HCT116 (cell line): Measurements from ENCODE around the gene LMBR1. TPM values are rescaled to one million over a fixed set of nuclear protein-coding genes. Genes with fewer than 3 reads are reported as not detected.
"Not testable (repeated sequence)": the region's sequence is repeated elsewhere in the genome, so short reads cannot be mapped to it uniquely, and the experiment has no call there.

ENCODE experiments used
- ATAC-seq: fragments of 200-7000 bp; cut with Tn5 transposase; 2 replicates; pipeline ENCODE4 v1.9.1; 2020; ENCODE audit warnings: mild to moderate bottlenecking, moderate library complexity
- BruUV-seq: library from RNA; stranded (reverse); fragments of 400-500 nt; replicated peaks from 2 replicates; lab custom pipeline; 2021; lab: Mats Ljungman, UMichigan
- CTCF ChIA-PET: fragments of 300-600 bp; sonication (Branson Sonifier 250); formaldehyde crosslinking; loops from one replicate; lab custom pipeline; 2021; ENCODE audit warnings: antibody characterized with exemption; lab: Charles Lee
- POLR2A ChIA-PET: fragments of 300-600, 350-600 bp; sonication (Branson Sonifier 250); formaldehyde crosslinking; loops from one replicate; lab custom pipeline; 2021; ENCODE audit warnings: antibody characterized with exemption; lab: Charles Lee
- RAD21 ChIA-PET, 2 experiments: fragments of 300-600 bp; sonication (Branson Sonifier 250); formaldehyde crosslinking; loops; one replicate each; lab custom pipeline; 2023; ENCODE audit warnings: low total read pairs in 2 of 2; ENCODE audit not compliant: uncharacterized antibody in 2 of 2, unreplicated experiment in 2 of 2, low non-redundant PET in 1 of 2; lab: Charles Lee
- DNase-seq: peaks from one replicate; pipeline ENCODE4 v3.0.0-alpha.2; 2010; ENCODE audit warnings: low read depth, low spot score
- H2AFZ ChIP-seq: fragments of 200-600 bp; shearing (Covaris generic), sonication (generic); 2 replicates; pipeline ENCODE4 v1.6.1; 2017; ENCODE audit warnings: low read depth, mixed run types, mixed read lengths, antibody characterized with exemption, low read length; ENCODE audit not compliant: poor library complexity, severe bottlenecking
- H3K27ac ChIP-seq: 2 replicates; pipeline ENCODE4 v1.5.1; 2012; ENCODE audit warnings: low read depth, low read length
- H3K27me3 ChIP-seq: fragments of 200-600 bp; sonication (generic); 2 replicates; pipeline ENCODE4 v1.6.1; 2016; ENCODE audit warnings: mixed run types, low read length, mixed read lengths; ENCODE audit not compliant: insufficient read depth
- H3K36me3 ChIP-seq, 2 experiments: fragments of 200-500 bp in 1 of 2; fragments of 200-600 bp in 1 of 2; sonication (Bioruptor generic) in 1 of 2; sonication (generic) in 1 of 2; 2 replicates each; pipeline versions ENCODE4 v1.5.1 to v1.6.1; 2014 to 2016; ENCODE audit warnings: low read length in 2 of 2, inconsistent platforms in 1 of 2, mixed read lengths in 1 of 2, mixed run types in 1 of 2; ENCODE audit not compliant: insufficient read depth in 2 of 2, control insufficient read depth in 1 of 2
- H3K4me1 ChIP-seq, 2 experiments: fragments of 200-600 bp in 1 of 2; sonication (generic) in 1 of 2; 2 replicates each; pipeline versions ENCODE4 v1.5.1 to v1.6.1; 2012 to 2017; ENCODE audit warnings: low read length in 2 of 2, inconsistent platforms in 1 of 2, mild to moderate bottlenecking in 1 of 2, mixed read lengths in 1 of 2, mixed run types in 1 of 2, moderate library complexity in 1 of 2; ENCODE audit not compliant: insufficient read depth in 2 of 2, control insufficient read depth in 1 of 2
- H3K4me2 ChIP-seq: fragments of 200-600 bp; sonication (generic); 2 replicates; pipeline ENCODE4 v1.6.1; 2017; ENCODE audit warnings: mixed run types, low read length, mixed read lengths
- H3K4me3 ChIP-seq, 2 experiments: fragments of 200-600 bp in 1 of 2; sonication (generic) in 1 of 2; replicated peaks in 1 of 2; 2 replicates each; pipeline ENCODE4 v1.5.1; 2011 to 2016; ENCODE audit warnings: low read length in 2 of 2, control low read depth in 1 of 2, low read depth in 1 of 2, mild to moderate bottlenecking in 1 of 2, mixed read lengths in 1 of 2, mixed run types in 1 of 2
- H3K79me2 ChIP-seq: fragments of 200-600 bp; sonication (generic); 2 replicates; pipeline ENCODE4 v1.6.1; 2017; ENCODE audit warnings: mild to moderate bottlenecking, mixed run types, low read length, moderate library complexity, mixed read lengths; ENCODE audit not compliant: insufficient read depth
- H3K9ac ChIP-seq: fragments of 200-600 bp; sonication (generic); 2 replicates; pipeline ENCODE4 v1.6.1; 2016; ENCODE audit warnings: low read length, mixed read lengths
- H3K9me2 ChIP-seq: fragments of 200-600 bp; sonication (generic), shearing (Covaris generic); 2 replicates; pipeline ENCODE4 v1.6.1; 2017; ENCODE audit warnings: mixed run types, mild to moderate bottlenecking, moderate library complexity; ENCODE audit not compliant: insufficient read depth
- H3K9me3 ChIP-seq, 2 experiments: fragments of 200-500 bp in 1 of 2; fragments of 200-600 bp in 1 of 2; sonication (Bioruptor generic) in 1 of 2; sonication (generic) in 1 of 2; 2 replicates each; pipeline ENCODE4 v1.6.1; 2014 to 2017; ENCODE audit warnings: low read length in 2 of 2, mixed read lengths in 2 of 2, inconsistent platforms in 1 of 2, low read depth in 1 of 2, mild to moderate bottlenecking in 1 of 2, mixed run types in 1 of 2, moderate library complexity in 1 of 2; ENCODE audit not compliant: control insufficient read depth in 1 of 2, insufficient read depth in 1 of 2
- H4K20me1 ChIP-seq: fragments of 200-600 bp; sonication (generic), shearing (Covaris generic); 2 replicates; pipeline ENCODE4 v1.6.1; 2017; ENCODE audit warnings: mixed run types, mild to moderate bottlenecking, moderate library complexity; ENCODE audit not compliant: insufficient read depth
- intact Hi-C: fragments of 100-400 bp; cut with micrococcal nuclease; formaldehyde crosslinking; loops from 2 replicates; pipeline ENCODE4 v1.10.0; 2022
- total RNA-seq: library from RNA; stranded (reverse); gene quantifications from one replicate; pipeline ENCODE4 v1.2.1, GENCODE V29; 2021; ENCODE audit not compliant: unreplicated experiment

Gene LMBR1
- total RNA-seq, 1 experiment from 2014 or later: 84.0 TPM

DNA sequence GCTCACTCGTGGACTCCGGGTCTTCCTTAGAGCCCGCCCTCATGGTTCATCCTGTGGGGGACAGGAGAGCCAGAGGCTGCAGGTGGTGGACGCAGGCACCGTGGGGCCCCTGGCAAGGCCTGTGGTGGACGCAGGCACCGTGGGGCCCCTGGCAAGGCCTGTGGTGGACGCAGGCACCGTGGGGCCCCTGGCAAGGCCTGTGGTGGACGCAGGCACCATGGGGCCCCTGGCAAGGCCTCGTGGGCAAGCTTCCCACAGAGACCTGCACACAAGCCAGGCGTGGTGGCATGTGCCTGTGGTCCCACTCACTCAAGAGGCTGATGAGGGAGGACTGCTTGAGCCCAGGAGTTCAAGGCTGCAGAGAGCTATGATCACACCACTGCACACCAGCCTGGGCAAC is 32.8 kb upstream of the LMBR1 start:
- H2AFZ ChIP-seq, H4K20me1 ChIP-seq, RAD21 ChIA-PET, H3K4me1 ChIP-seq, ATAC-seq, H3K9me3 ChIP-seq, intact Hi-C loops, POLR2A ChIA-PET, H3K9me2 ChIP-seq, BruUV-seq, H3K79me2 ChIP-seq, H3K9ac ChIP-seq, DNase-seq, H3K36me3 ChIP-seq, H3K27me3 ChIP-seq, H3K27ac ChIP-seq, H3K4me3 ChIP-seq, CTCF ChIA-PET, H3K4me2 ChIP-seq: not testable (repeated sequence)

DNA sequence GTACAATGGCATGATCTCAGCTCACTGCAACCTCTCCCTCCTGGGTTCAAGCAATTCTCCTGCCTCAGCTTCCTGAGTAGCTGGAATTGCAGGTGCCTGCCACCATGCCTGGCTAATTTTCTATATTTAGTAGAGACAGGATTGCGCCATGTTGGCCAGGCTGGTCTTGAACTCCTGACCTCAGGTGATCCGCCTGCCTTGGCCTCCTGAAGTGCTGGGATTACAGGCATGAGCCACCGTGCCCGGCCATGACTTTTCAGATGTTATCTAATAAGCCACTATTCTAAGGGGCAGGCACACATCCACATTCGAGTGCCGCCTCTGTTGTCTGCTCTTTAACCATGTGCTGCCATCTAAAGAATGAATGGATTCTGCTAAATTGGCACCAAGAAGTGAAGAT is 29.3 kb upstream of the LMBR1 start:
- H3K27me3 ChIP-seq, H3K9me2 ChIP-seq, BruUV-seq, DNase-seq, H3K9ac ChIP-seq, H3K4me1 ChIP-seq, H3K27ac ChIP-seq, H3K4me3 ChIP-seq, POLR2A ChIA-PET, ATAC-seq, H3K9me3 ChIP-seq, H4K20me1 ChIP-seq, CTCF ChIA-PET, H3K4me2 ChIP-seq, H2AFZ ChIP-seq, H3K79me2 ChIP-seq, intact Hi-C loops, H3K36me3 ChIP-seq: not testable (repeated sequence)
- RAD21 ChIA-PET: interaction anchor here in 1 of 2 experiments (0.5 kb wide), 1 partner anchor 176 kb away, joined by 3 read pairs; no protein-coding TSS in a partner anchor

DNA sequence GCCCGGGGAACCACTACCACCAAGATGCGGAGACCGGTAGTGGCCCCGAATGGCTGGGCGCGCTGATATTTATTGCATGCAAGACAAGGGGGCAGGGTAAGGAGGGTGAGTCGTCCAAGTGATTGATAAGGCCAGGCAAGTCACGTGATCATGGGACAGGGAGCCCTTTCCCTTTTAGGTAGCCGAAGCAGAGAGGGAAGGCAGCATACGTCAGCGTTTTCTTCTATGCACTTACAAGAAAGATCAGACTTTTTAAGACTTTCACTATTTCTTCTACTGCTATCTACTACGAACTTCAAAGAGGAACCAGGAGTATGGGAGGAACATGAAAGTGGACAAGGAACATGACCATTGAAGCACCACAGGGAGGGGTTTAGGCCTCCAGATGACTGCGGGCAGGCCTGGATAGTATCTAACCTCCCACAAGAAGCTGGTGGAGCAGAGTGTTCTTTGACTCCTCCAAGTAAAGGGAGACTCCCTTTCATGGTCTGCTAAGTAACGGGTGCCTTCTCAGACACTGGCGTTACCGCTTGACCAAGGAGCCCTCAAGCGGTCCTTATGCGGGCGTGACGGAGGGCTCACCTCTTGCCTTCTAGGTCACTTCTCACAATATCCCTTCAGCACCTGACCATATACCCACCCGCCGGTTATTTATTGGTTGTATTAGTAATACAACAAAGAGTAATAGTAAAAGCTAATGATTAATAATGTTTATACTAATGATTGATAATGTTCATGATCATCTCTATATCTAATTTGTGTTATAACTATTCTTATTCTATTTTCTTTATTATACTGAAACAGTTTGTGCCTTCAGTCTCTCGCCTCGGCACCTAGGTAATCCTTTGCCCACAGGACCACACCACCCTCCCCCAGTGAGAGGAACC is 27.7 kb upstream of the LMBR1 start:
- H2AFZ ChIP-seq, H3K9me2 ChIP-seq, RAD21 ChIA-PET, H3K27me3 ChIP-seq, H3K9ac ChIP-seq, H3K9me3 ChIP-seq, POLR2A ChIA-PET, ATAC-seq, BruUV-seq, H4K20me1 ChIP-seq, DNase-seq, H3K36me3 ChIP-seq, intact Hi-C loops, H3K4me1 ChIP-seq, H3K4me2 ChIP-seq, CTCF ChIA-PET, H3K79me2 ChIP-seq, H3K4me3 ChIP-seq, H3K27ac ChIP-seq: not testable (repeated sequence)
